Mucosa of rectum (tissue), 2 donors: Measurements from ENCODE around the gene PLEKHA1.

Experiments used
- H3K27ac ChIP-seq, 2 donors: one replicate each; pipeline ENCODE4 v1.7.0; 2013; ENCODE audit warnings: inconsistent platforms in 2 of 2, low read depth in 2 of 2, low read length in 2 of 2
- H3K27me3 ChIP-seq, 2 donors: one replicate each; pipeline ENCODE4 v1.7.0; 2013; ENCODE audit warnings: low read length in 2 of 2; ENCODE audit not compliant: control insufficient read depth in 2 of 2, insufficient read depth in 2 of 2
- H3K36me3 ChIP-seq, 2 donors: one replicate each; pipeline ENCODE4 v1.7.0; 2013; ENCODE audit warnings: low read length in 2 of 2; ENCODE audit not compliant: control insufficient read depth in 2 of 2, insufficient read depth in 2 of 2
- H3K4me1 ChIP-seq, 2 donors: one replicate each; pipeline ENCODE4 v1.7.0; 2013; ENCODE audit warnings: low read length in 2 of 2, mild to moderate bottlenecking in 1 of 2; ENCODE audit not compliant: control insufficient read depth in 2 of 2, insufficient read depth in 2 of 2
- H3K4me3 ChIP-seq, 2 donors: one replicate each; pipeline ENCODE4 v1.7.0; 2013; ENCODE audit warnings: low read length in 2 of 2
- H3K9ac ChIP-seq, 2 donors: one replicate each; pipeline ENCODE4 v1.7.0; 2013; ENCODE audit warnings: low read length in 2 of 2, low read depth in 1 of 2, mild to moderate bottlenecking in 1 of 2
- H3K9me3 ChIP-seq, 2 donors: one replicate each; pipeline ENCODE4 v1.7.0; 2013; ENCODE audit warnings: low read length in 2 of 2; ENCODE audit not compliant: control insufficient read depth in 2 of 2
- donor health status: healthy.
- donor health status: Normal muscosa, but diverticular disease.

The PLEKHA1 gene

GRCh38 chr10:122390679-122391078, 16.2 kb downstream of the PLEKHA1 start:
- Histone ChIP-seq H3K27ac (no peak overlapping the region), H3K4me3 (no peak overlapping the region), H3K4me1 (no peaks in the 10 kb centered on the region), H3K36me3 (peaks cover 6 to 7% of the 10 kb centered on the region in 2 donors), H3K9ac (no peak overlapping the region), H3K27me3 (no peaks in the 10 kb centered on the region), H3K9me3 (no peaks in the 10 kb centered on the region)

- Histone ChIP-seq H3K27ac (no peak overlapping the region), H3K4me1 (no peaks in the 10 kb centered on the region), H3K9me3 (no peaks in the 10 kb centered on the region), H3K4me3 (no peak overlapping the region), H3K36me3 (peaks cover 6 to 10% of the 10 kb centered on the region in 2 donors), H3K9ac (no peak overlapping the region), H3K27me3 (no peaks in the 10 kb centered on the region)
These were observed 17.4 kb downstream of the PLEKHA1 start for GRCh38 chr10:122391875-122392274.

GRCh38 chr10:122392835-122393234, 18.3 kb downstream of the PLEKHA1 start:
- Histone ChIP-seq H3K36me3 (peaks cover 6 to 11% of the 10 kb centered on the region in 2 donors), H3K9ac (no peak overlapping the region), H3K27ac (no peak overlapping the region), H3K9me3 (no peaks in the 10 kb centered on the region), H3K4me1 (no peaks in the 10 kb centered on the region), H3K27me3 (no peaks in the 10 kb centered on the region), H3K4me3 (no peak overlapping the region)

GRCh38 chr10:122393288-122393687, 18.8 kb downstream of the PLEKHA1 start:
- H3K27me3 ChIP-seq = no peaks in the 10 kb centered on the region
- no peaks in the 10 kb centered on the region for H3K9me3 ChIP-seq
- H3K27ac ChIP-seq = no peak overlapping the region
- H3K4me3 ChIP-seq = no peak overlapping the region
- H3K36me3 ChIP-seq = peaks cover 6 to 15% of the 10 kb centered on the region in 2 donors
- H3K4me1 ChIP-seq = no peaks in the 10 kb centered on the region
- H3K9ac ChIP-seq = no peak overlapping the region

GRCh38 chr10:122402548-122403131, 28.1 kb downstream of the PLEKHA1 start:
- H3K36me3 ChIP-seq = peaks cover 8 to 18% of the 10 kb centered on the region in 2 donors
- no peaks in the 10 kb centered on the region for H3K4me1 ChIP-seq
- H3K27me3 ChIP-seq = no peaks in the 10 kb centered on the region
- H3K27ac ChIP-seq = no peak overlapping the region
- H3K4me3 ChIP-seq = no peak overlapping the region
- H3K9me3 ChIP-seq = no peaks in the 10 kb centered on the region
- no peak overlapping the region for H3K9ac ChIP-seq

GRCh38 chr10:122404576-122404975, 30.1 kb downstream of the PLEKHA1 start:
- Histone ChIP-seq H3K9ac (no peak overlapping the region), H3K36me3 (peaks cover 8 to 16% of the 10 kb centered on the region in 2 donors), H3K27ac (no peak overlapping the region), H3K4me3 (no peak overlapping the region), H3K4me1 (no peaks in the 10 kb centered on the region), H3K27me3 (no peaks in the 10 kb centered on the region), H3K9me3 (no peaks in the 10 kb centered on the region)

- no peaks in the 10 kb centered on the region for H3K27me3 ChIP-seq
- H3K27ac ChIP-seq = peak overlapping the region; percentile 2 to 53
- H3K36me3 ChIP-seq = peaks cover 11 to 15% of the 10 kb centered on the region in 2 donors
- H3K4me3 ChIP-seq = no peak overlapping the region
- H3K4me1 ChIP-seq = no peaks in the 10 kb centered on the region
- H3K9me3 ChIP-seq = no peaks in the 10 kb centered on the region
- H3K9ac ChIP-seq = no peak overlapping the region
These were observed 33.0 kb downstream of the PLEKHA1 start for GRCh38 chr10:122407375-122408125.

GRCh38 chr10:122413327-122413726, 38.8 kb downstream of the PLEKHA1 start:
- Histone ChIP-seq H3K27me3 (no peaks in the 10 kb centered on the region), H3K27ac (no peak overlapping the region), H3K9me3 (no peaks in the 10 kb centered on the region), H3K4me3 (no peak overlapping the region), H3K36me3 (peaks cover 11 to 20% of the 10 kb centered on the region in 2 donors), H3K4me1 (no peaks in the 10 kb centered on the region), H3K9ac (no peak overlapping the region)

GRCh38 chr10:122417667-122418066, 43.2 kb downstream of the PLEKHA1 start:
- Histone ChIP-seq H3K9me3 (no peaks in the 10 kb centered on the region), H3K9ac (no peak overlapping the region), H3K4me3 (no peak overlapping the region), H3K27me3 (no peaks in the 10 kb centered on the region), H3K36me3 (peaks cover 13 to 30% of the 10 kb centered on the region in 2 donors), H3K27ac (no peak overlapping the region), H3K4me1 (no peaks in the 10 kb centered on the region)

- Histone ChIP-seq H3K9ac (no peak overlapping the region), H3K9me3 (no peaks in the 10 kb centered on the region), H3K4me1 (no peaks in the 10 kb centered on the region), H3K27ac (no peak overlapping the region), H3K4me3 (no peak overlapping the region), H3K36me3 (peaks cover 13 to 26% of the 10 kb centered on the region in 2 donors), H3K27me3 (no peaks in the 10 kb centered on the region)
These were observed 44.5 kb downstream of the PLEKHA1 start for GRCh38 chr10:122419016-122419415.
